GM15510 (cell line): ENCODE measurements around the gene SH2D4B.

Experiments
- POLR2A ChIP-seq: IDR thresholded peaks from 3 replicates; pipeline ENCODE4 v1.6.1; 2011; ENCODE audit warnings: borderline replicate concordance; ENCODE audit not compliant: insufficient read length; ENCODE audit errors: extremely low read depth

Gene SH2D4B

DNA sequence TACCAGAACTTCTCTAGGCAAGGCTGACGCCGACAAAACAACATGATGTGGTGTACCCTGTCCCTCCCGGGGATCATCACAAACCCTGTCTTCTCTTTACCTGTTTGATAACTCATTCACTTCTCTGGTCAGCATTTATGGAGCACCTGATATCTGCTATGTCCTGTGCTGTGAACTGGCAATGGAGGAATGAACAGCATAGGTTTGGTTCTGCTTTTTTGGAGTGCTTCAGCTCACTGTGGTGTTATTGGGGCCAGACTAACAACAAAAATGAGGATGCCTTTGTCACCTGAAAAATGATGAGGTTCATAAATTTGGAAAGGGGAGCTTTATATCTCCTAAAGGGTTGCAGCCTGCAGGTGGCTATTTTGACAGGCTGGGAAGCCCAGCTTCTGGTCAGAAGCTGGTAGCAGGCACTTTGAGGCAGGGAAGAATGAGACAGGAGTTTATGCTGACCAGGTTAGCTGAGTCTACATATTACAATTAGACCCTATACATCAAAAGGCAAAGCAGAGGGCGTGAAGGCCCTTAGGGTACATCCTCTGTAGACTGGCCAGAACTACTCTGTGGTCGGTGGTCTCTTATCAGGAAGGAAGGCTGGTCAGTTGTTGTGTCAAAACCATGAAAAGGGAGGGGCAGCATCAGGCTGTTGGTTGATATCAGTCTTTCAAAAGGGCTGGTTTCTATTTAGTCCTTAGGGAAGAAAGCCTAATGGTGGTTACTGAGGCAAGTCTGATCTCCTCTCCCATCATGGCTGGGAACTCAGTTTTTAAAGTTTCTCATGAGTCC is 42.3 kb downstream of the SH2D4B start:
- TF ChIP-seq POLR2A = no peak

DNA sequence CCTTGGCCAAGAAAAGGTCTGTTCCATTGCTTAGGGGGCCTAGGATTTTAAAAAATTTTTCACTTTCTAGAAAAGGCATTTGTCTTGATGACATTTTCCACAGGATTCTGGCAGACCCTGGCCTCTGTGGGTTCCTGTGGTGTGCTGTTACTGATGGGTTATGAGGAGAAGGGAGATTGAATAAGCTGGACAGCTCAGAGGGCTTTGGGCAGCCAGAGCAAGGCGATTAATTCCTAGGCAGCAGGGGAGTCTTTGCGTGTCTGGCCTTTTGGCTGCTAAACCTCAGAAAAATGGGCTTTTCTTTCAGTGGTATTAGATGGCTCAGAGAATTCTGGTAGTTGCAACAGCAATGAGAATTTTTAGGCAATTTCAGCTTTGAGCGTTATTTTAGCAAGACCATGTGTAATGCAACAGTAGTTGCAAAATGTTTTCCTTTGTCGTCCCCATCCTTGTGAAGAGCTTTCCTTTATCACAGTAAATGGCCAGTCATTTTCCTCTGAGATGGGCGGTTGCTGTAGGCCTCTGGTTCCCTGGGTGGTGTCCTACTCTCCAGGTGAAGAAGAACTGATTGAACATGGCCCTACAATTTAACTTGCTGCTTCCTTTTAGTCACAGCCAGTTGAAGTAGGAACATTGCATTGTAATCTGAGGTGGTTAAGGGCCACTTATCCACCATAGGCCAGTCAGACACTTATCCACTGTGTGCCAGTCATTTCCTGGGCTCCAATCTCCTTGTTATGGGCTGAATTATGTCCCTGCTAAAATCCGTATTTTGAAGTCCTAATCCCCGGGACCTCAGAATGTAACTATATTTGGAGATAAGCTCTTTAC is 43.2 kb downstream of the SH2D4B start:
- no peak for TF ChIP-seq POLR2A

DNA sequence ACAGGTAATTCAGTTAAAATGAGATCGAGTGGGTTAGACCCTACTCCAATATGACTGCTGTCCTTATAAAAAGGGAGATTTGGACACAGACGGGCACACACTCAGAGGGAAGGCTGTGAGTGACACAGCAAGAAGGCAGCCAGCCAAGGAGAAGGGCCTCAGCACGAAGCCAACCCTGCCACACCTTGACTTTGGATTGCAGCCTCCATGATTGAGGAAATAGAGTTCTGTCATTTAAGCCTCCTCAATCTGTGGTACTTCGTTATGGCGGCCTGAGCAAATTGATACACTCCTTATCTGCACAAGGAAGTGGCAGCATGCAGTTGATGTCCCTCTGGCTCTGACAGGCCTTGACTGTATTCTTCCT is 43.8 kb downstream of the SH2D4B start:
- TF ChIP-seq POLR2A = no peak

DNA sequence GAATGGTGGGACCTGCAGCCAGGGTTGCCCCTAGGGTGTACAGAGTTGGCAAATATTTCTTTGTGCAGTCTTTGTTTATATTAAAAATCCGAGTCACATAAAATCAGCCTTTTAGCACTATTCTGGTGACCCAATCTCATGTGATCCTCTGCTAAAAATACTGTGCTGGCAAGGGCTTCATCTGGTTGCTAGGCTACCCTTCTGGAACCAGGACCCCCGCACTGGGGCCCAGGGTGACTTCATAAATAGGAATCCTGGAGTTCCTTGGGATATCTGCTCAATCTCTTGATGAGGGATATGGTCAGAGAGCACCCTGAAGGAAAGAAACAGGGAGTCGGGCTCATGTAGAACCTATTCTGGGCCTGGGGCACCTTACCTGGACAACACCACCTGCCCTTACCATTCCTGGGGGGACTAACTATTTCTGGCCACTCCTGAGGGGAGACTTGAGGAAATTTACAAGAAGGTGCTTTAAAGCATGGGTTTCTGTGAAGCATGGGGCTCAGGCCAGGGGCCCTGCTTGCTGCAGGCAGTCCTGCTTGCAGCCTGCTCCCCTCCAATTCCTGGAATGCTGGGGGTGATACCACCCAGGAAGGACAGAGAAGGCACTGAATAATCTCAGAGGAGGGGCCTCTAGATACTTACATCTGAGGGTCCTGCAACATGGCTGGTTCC is 44.7 kb downstream of the SH2D4B start:
- no peak for TF ChIP-seq POLR2A

DNA sequence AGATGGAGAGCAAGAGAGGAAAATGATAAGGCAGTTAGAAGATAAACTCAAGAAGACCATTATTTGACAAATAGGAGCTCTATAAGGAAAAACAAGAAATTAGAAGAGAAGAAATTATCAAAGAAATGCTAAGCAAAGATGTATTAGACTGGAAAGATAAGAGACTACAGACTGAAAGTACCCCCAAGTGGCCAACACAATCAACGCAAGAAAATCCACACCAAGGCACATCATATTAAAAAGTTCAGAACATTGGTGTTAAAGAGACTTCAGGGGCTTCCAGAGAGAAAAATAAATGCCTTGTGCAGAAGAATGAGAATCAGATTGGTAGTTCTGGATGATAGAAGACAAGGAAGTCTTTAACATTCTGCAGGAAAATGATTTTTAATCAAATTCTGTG is 46.0 kb downstream of the SH2D4B start:
- no peak for TF ChIP-seq POLR2A

DNA sequence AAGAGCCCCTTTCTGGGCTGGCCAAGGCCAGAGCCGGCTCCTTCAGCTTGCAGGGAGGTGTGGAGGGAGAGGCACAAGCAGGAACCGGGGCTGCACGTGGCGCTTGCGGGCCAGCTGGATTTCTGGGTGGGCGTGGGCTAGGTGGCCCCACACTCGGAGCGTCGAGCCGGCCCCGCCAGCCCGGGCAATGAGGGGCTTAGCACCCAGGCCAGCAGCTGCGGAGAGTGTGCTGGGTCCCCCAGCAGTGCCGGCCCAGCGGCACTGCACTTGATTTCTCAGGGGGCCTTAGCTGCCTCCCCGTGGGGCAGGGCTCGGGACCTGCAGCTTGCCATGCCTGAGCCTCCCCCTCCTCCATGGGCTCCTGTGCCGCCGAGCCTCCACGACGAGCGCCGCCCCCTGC is 48.1 kb downstream of the SH2D4B start:
- TF ChIP-seq POLR2A = no peak

DNA sequence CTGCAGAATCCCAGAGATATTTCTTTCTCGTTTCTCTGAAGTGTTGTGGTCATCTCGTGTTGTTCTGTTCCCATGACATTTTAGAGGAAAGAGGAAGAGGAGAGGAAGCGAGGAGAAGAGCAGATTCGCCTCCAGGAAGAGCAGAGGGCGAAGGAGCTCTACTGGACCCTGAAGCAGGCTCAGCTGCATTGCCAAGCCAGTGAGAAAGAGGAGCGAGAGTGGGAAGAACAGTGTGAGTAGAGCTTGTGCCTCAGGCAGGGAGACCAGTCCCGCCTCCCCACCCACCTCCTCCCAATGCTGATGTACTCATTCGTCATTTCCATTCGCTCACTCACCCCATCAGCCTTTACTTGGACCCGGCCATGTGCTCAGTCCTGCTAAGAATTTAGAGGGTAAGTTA is 50.8 kb downstream of the SH2D4B start:
- TF ChIP-seq POLR2A = no peak

DNA sequence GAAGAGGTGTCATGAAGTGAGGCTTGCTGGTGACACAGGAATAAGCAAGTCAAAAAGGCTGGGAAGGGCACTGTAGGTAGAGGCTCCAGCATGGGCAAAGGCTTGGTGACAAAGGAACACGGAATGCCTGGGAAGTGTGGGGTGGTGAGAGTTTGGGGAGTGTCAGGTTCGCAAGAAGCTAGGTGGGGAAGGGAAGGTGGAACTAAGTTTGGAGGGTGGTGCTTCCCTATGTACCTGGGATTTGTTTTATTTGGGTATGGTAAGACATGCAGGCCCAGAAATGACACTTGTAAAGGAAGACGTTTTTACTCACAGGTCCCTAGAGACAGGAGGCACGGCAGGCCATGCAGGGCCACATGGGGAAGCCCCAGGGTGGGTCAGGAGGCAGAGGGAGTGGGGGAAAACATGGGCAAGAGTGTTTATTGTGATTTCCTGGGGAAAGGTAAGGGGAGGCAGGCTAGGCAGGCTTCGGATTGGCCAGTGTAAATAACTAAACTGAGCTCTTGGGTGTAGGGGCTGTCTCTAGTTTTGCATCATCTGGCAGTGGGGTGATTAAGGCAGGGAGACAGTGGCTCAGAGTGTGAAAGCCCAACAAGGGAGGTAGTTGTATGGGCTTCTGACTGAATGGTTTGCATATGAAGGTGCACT is 52.1 kb downstream of the SH2D4B start:
- no peak for TF ChIP-seq POLR2A

DNA sequence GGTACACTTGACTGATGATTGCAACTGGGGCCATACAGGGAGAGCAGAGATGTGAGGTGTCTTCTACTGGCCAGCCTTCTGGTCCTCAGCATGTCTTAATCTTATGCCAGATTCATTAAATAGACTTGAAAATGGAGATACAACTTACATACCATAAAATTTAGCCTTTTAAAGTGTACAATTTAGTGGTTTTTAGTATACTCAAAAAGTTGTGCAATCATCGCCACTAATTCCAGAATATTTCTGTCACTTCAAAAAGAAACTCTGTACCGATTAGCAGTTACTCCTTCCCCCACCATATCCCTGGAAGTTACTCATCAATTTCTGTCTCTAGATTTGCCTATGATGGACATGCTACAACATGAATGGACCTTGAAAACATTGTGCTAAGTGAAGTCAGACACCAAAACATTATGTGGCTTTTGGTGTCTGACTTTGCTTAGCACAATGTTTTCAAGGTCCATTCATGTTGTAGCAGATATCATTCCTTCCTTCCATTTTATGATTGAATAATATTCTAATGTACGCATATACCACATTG is 53.0 kb downstream of the SH2D4B start:
- TF ChIP-seq POLR2A = no peak

DNA sequence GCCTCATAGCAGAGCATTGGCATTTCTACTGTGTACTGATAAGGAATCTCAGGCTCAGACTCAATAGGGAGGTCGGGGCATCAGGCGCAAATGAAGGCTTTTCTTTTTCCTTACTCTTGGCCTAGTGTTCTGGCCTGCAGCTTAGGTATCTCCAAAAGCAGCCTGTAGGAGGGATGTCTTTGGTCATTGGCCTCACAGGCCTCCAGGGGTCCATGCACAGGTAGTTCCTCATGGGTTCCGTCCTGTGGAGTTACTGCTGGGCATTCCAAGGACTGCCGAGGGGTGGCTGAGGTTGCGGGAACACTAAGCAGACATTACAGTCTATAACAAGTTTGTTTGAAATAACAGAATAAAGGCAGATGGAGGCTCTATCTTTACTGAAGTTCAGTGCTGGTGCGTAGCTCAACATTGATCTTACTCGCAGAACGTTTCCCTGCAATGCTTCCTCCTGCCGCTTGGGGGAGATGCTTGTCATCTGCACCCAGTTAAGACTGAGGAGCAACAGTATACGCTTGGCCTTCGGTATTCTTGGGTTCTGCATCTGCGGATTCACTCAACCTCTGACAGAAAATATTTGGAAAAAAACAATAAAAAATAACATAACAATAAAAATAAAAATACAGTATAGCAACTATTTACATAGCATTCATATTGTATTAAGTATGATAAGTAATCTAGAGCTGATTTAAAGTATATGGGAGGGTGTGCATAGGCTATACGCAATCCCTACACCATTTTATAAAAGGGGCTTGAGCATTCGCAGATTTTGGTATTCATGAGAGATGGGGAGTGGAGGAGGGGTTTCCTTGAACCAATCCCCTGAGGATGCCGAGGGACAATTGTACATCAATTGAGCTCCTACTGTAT is 58.9 kb downstream of the SH2D4B start:
- no peak for TF ChIP-seq POLR2A

DNA sequence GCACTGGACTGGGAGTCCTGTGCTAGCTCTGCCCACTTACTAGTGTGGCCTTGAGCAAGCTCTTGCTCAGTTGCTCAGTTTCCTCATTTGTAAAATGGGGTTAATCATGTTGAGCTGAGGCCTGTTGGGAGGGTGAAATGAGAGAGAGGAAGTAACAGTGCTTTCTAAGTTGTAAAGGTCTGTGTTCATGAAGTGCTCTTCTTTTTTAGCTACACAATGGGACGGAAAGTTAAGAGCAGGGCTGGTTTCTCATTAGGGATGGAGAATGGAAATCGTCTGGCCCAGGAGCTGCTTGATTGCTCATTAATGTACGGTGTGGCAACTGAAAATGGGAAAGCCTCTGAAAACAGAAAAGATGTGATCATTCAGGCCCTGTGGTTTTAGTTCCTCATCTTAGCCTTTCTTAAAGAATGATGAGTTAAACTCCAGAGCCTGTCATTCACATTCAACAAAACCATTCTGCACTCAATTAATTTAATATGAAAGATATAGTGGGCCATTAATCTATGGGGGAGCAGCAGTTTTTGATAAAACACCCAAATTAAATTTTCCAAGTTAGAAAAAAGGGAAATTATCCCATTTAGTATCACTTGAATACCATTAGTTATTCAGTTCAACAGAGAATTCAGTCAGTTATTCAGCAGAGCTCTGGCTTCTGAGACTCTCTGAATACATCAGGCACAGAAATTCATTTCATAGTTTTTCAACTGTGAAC is 60.5 kb downstream of the SH2D4B start:
- no peak for TF ChIP-seq POLR2A

DNA sequence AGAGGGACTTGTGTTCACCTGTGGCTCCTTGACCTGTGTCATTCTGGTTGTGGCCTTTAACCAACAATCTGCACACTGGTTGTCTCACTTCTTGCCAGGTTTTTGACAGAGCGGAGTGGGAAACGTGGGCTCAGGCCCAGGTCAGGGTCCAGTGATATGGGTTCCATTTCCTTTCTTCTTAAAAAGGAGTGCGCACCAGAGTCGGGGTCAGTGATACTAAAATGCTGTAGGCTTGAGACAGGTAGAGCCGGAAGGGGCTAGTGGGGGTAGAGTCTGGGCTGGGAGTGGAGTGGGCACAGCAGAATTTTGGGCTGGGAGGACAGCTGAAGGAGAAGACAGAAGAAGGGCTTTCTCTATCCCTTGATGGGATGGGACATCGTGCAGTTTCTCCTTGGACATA is 61.2 kb downstream of the SH2D4B start:
- no peak for TF ChIP-seq POLR2A

DNA sequence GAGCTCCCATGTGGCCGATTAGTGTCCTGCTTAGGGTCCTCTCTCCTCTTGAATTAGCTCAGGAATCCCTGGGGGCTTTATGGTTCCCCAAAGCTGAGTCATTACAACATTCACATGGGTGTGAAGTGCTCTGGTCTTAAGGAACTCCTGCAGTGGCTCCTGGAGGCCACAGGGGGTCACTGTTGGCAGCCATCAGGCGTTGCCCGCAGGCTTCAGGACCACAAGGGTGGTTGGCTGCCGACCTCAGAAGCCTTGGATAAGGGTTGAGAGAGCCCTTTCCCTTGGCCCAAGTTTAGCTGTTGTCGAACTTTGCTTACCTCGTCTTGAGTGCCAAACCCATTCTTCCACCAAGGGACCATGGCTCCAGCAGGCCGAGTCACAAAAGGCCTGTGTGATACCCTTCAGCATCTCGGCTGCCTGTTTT is 61.7 kb downstream of the SH2D4B start:
- TF ChIP-seq POLR2A = no peak
